T-cell (primary cell): ENCODE results near the gene MFAP3. TPM values are rescaled to one million over a fixed set of nuclear protein-coding genes. Genes with fewer than 3 reads are reported as not detected.

ENCODE experiments used
- ATAC-seq, 4 experiments: fragments of 200-7000 bp in 3 of 4; fragments of 150-1000 bp in 1 of 4; cut with Tn5 transposase; replicated peaks in 1 of 4; 1 replicate in 3 of 4; 2 replicates in 1 of 4; pipeline ENCODE4 v1.10.0; 2021; ENCODE audit warnings: moderate library complexity in 3 of 4, mild to moderate bottlenecking in 2 of 4, moderate number of reproducible peaks in 1 of 4
- CTCF ChIA-PET, 2 donors: fragments of 300-600 bp; sonication (Branson Sonifier 250); formaldehyde crosslinking; loops; one replicate each; lab custom pipeline; 2022; ENCODE audit warnings: antibody characterized with exemption in 2 of 2; lab: Charles Lee
- POLR2A ChIA-PET, 2 donors: fragments of 300-600 bp; sonication (Branson Sonifier 250); formaldehyde crosslinking; loops; one replicate each; lab custom pipeline; 2022; ENCODE audit warnings: antibody characterized with exemption in 2 of 2; lab: Charles Lee
- DNase-seq, 35 experiments: peaks; one replicate each; pipeline versions ENCODE4 v3.0.0 to v3.0.0-alpha.2; 2013 to 2023
- H3K27ac ChIP-seq: one replicate; pipeline ENCODE4 v1.5.1; 2013; ENCODE audit warnings: low read length
- H3K27me3 ChIP-seq, 2 experiments: replicated peaks in 1 of 2; 1 replicate in 1 of 2; 2 replicates in 1 of 2; pipeline versions ENCODE4 v1.6.1 to v1.7.0; 2013; ENCODE audit warnings: low read length in 1 of 2, mixed read lengths in 1 of 2; ENCODE audit not compliant: control insufficient read depth in 2 of 2, insufficient read depth in 2 of 2; ENCODE audit errors: extremely low read depth in 1 of 2
- H3K36me3 ChIP-seq, 2 donors: 1 replicate in 1 of 2; 2 replicates in 1 of 2; pipeline versions ENCODE4 v1.6.1 to v1.7.0; 2013; ENCODE audit warnings: low read length in 1 of 2; ENCODE audit not compliant: control insufficient read depth in 2 of 2, insufficient read depth in 1 of 2; ENCODE audit errors: extremely low read depth in 1 of 2
- H3K4me1 ChIP-seq, 2 experiments: 1 replicate in 1 of 2; 2 replicates in 1 of 2; pipeline versions ENCODE4 v1.6.1 to v1.7.0; 2013; ENCODE audit warnings: low read length in 2 of 2, mixed read lengths in 1 of 2; ENCODE audit not compliant: insufficient read depth in 2 of 2, control insufficient read depth in 1 of 2; ENCODE audit errors: extremely low read depth in 1 of 2
- H3K4me3 ChIP-seq, 2 donors: 1 replicate in 1 of 2; 2 replicates in 1 of 2; pipeline versions ENCODE4 v1.5.1 to v1.7.0; 2013; ENCODE audit warnings: mild to moderate bottlenecking in 2 of 2, low read length in 1 of 2, moderate library complexity in 1 of 2; ENCODE audit not compliant: control insufficient read depth in 1 of 2; ENCODE audit errors: extremely low read depth in 1 of 2
- H3K9me3 ChIP-seq: 2 replicates; pipeline ENCODE4 v1.7.0; 2013
- H3K27ac Mint-ChIP-seq, 2 donors: one replicate each; pipeline ENCODE4 v1.8.0; 2020 to 2021; ENCODE audit warnings: mild to moderate bottlenecking in 2 of 2, mixed read lengths in 2 of 2
- H3K27me3 Mint-ChIP-seq, 2 donors: one replicate each; pipeline ENCODE4 v1.8.0; 2021 to 2022; ENCODE audit warnings: mixed read lengths in 2 of 2
- H3K36me3 Mint-ChIP-seq: one replicate; pipeline ENCODE4 v1.8.0; 2021; ENCODE audit warnings: mixed read lengths
- H3K4me1 Mint-ChIP-seq, 3 donors: one replicate each; pipeline ENCODE4 v1.8.0; 2020 to 2022; ENCODE audit warnings: mixed read lengths in 3 of 3, mild to moderate bottlenecking in 1 of 3
- H3K4me3 Mint-ChIP-seq, 3 donors: one replicate each; pipeline ENCODE4 v1.8.0; 2020 to 2022; ENCODE audit warnings: mild to moderate bottlenecking in 3 of 3, mixed read lengths in 3 of 3, moderate library complexity in 3 of 3
- H3K9me3 Mint-ChIP-seq, 3 donors: one replicate each; pipeline ENCODE4 v1.8.0; 2020 to 2022; ENCODE audit warnings: mixed read lengths in 3 of 3
- WGBS: methylation state at CpG from one replicate; pipeline ENCODE4 v1.1.5; 2013; ENCODE audit warnings: missing lambda C conversion rate; ENCODE audit not compliant: insufficient coverage; 5-methylcytosine and 5-hydroxymethylcytosine counted together
- total RNA-seq, 35 experiments: library from RNA in 6 of 35; stranded (reverse) in 6 of 35; fragments of 120-200 nt in 1 of 35; gene quantifications; one replicate each; pipeline versions ENCODE4 v1.2.1 to v1.2.4 and lab custom pipeline; 2013 to 2026

MFAP3 gene
- total RNA-seq, 5 donors from 2014 or later (not counting 1 experiment from before 2014, with no cell fraction given) = 15.5 to 25.1 (median 23.6) TPM

DNA sequence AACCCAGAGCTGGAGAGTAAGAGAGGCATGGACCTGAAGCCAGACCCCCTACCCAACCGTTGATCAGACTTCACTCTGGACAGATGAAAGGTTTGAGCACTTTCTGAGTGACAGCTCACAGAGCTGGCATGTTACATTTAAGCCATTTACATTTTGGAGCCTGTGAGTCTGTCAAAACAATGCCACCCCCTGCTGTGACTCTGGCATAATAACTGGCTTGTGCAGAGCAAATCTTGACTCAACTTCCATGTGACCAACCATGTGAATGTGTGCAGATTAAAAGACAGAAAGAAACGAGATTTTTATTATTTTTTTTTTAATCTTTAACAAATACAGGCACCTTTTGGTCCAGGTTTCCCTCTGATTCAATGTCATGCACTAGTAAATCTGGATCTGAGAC, 48.5 kb downstream of the MFAP3 start:
- POLR2A ChIA-PET = no interaction called here

GRCh38 chr5:154088801-154089200, 50.0 kb downstream of the MFAP3 start:
- peaks cover 5 to 11% (median 7%) of the 10 kb centered on the region in 3 donors for H3K4me1 Mint-ChIP-seq
- peaks cover 7 to 25% of the 10 kb centered on the region in 2 donors for H3K27me3 Mint-ChIP-seq
- no peak for ATAC-seq
- no peak overlapping the region for H3K27ac Mint-ChIP-seq
- ChIA-PET POLR2A (no interaction called here), CTCF (interaction anchor here in 1 of 2 donors (1.6 kb wide), 1 partner anchor 16 kb away, joined by 8 read pairs; no protein-coding TSS in a partner anchor)
- Histone ChIP-seq H3K27ac (no peak overlapping the region), H3K4me1 (no peaks in the 10 kb centered on the region), H3K27me3 (peaks cover 0 to 7% of the 10 kb centered on the region in 2 experiments), H3K4me3 (no peak overlapping the region), H3K9me3 (no peaks in the 10 kb centered on the region), H3K36me3 (no peaks in the 10 kb centered on the region)
- no peak for DNase-seq
- no peaks in the 10 kb centered on the region for H3K9me3 Mint-ChIP-seq
- no peaks in the 10 kb centered on the region for H3K36me3 Mint-ChIP-seq
- no peak overlapping the region for H3K4me3 Mint-ChIP-seq
- 67% methylated on average over 1 of the region's 5 CpGs for WGBS

More for the DNA sequence above, 48.5 kb downstream of the MFAP3 start:
- Histone ChIP-seq H3K27ac (no peak overlapping the region), H3K36me3 (no peaks in the 10 kb centered on the region), H3K27me3 (peaks cover 0 to 7% of the 10 kb centered on the region in 2 experiments), H3K9me3 (no peaks in the 10 kb centered on the region), H3K4me3 (no peak overlapping the region), H3K4me1 (no peaks in the 10 kb centered on the region)
- peak in 1 of 4 experiments; percentile 32 for ATAC-seq
- Mint-ChIP-seq H3K27ac (no peak overlapping the region), H3K4me3 (no peak overlapping the region), H3K9me3 (no peaks in the 10 kb centered on the region), H3K4me1 (peaks cover 5 to 11% (median 7%) of the 10 kb centered on the region in 3 donors), H3K27me3 (peaks cover 5 to 23% of the 10 kb centered on the region in 2 donors), H3K36me3 (no peaks in the 10 kb centered on the region)
- CTCF ChIA-PET = interaction anchor here (0.5 to 2.1 kb wide), 3 partner anchors 12 to 14 kb away, joined by 3 to 8 read pairs (median 8); no protein-coding TSS in a partner anchor
- 33% methylated on average over 1 of the region's 2 CpGs for WGBS
- no peak for DNase-seq

DNA sequence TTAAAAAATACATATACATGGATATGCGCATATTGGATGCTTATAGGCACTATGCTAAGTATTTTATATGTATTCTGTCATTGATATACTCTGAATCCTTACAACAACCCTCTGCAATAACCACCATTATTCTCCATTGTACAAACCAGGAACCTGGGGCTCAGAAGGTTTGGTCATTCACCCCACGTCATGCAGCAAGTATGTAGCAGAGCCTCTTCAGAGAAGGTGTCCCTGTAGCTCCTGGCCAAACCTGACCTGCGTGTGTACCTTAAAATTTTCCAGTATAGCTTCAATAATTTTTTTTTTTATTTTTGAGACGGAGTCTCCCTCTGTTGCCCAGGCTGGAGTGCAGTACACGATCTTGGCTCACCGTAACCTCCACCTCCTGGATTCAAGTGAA, 51.9 kb downstream of the MFAP3 start:
- H3K4me1 ChIP-seq = no peaks in the 10 kb centered on the region
- DNase-seq = no peak
- H3K4me3 ChIP-seq = no peak overlapping the region
- no peak overlapping the region for H3K27ac ChIP-seq
- no peaks in the 10 kb centered on the region for H3K36me3 ChIP-seq
- no peaks in the 10 kb centered on the region for H3K36me3 Mint-ChIP-seq
- no peaks in the 10 kb centered on the region for H3K9me3 ChIP-seq
- POLR2A ChIA-PET = no interaction called here
- CTCF ChIA-PET = interaction anchor here in 1 of 2 donors (0.6 to 1.1 kb wide), 2 partner anchors 16 to 17 kb away, joined by 4 to 5 read pairs; no protein-coding TSS in a partner anchor
- peaks cover 5 to 10% (median 7%) of the 10 kb centered on the region in 3 donors for H3K4me1 Mint-ChIP-seq
- no peaks in the 10 kb centered on the region for H3K9me3 Mint-ChIP-seq
- no peak for ATAC-seq
- peaks cover 2 to 7% of the 10 kb centered on the region in 2 experiments for H3K27me3 ChIP-seq
- H3K27ac Mint-ChIP-seq = no peak overlapping the region
- H3K27me3 Mint-ChIP-seq = peaks cover 17 to 40% of the 10 kb centered on the region in 2 donors
- WGBS = no CpG with 5 or more reads among the region's 6 CpGs
- no peak overlapping the region for H3K4me3 Mint-ChIP-seq

- DNase-seq (no peak), ATAC-seq (no peak)
- no peak overlapping the region for H3K4me3 Mint-ChIP-seq
- peaks cover 22 to 44% of the 10 kb centered on the region in 2 donors for H3K27me3 Mint-ChIP-seq
- Histone ChIP-seq H3K9me3 (no peaks in the 10 kb centered on the region), H3K27me3 (peaks cover 2 to 11% of the 10 kb centered on the region in 2 experiments), H3K4me3 (no peak overlapping the region), H3K27ac (no peak overlapping the region), H3K36me3 (no peaks in the 10 kb centered on the region), H3K4me1 (no peaks in the 10 kb centered on the region)
- CTCF ChIA-PET = interaction anchor here in 1 of 2 donors (0.9 kb wide), 1 partner anchor 30 kb away, joined by 3 read pairs; no protein-coding TSS in a partner anchor
- WGBS = 25% methylated on average over 1 of the region's 5 CpGs
- no peaks in the 10 kb centered on the region for H3K36me3 Mint-ChIP-seq
- POLR2A ChIA-PET = no interaction called here
- no peak overlapping the region for H3K27ac Mint-ChIP-seq
- H3K9me3 Mint-ChIP-seq = peaks cover 0 to under 1% (median 0%) of the 10 kb centered on the region in 3 donors
- no peaks in the 10 kb centered on the region for H3K4me1 Mint-ChIP-seq
Observed at GRCh38 chr5:154092356-154093141, 53.8 kb downstream of the MFAP3 start.

DNA sequence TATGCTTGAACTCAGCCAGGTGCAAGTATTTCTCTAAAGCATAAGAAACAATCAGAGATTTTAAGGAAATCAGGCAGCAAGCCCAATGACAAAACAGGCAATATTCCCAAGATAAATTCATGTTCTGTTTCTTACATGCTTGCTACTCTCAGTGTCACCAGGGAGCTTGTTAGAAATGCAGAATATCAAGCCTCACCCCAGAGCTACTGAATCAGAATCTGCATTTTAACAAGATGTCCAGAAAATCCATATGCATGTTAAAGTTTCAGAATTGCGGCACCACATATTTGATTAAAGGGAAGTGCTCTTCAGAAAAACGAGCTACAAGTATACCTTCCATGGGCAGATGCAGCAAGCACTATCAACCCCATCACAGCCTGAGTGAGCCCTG, 54.4 kb downstream of the MFAP3 start:
- Histone ChIP-seq H3K9me3 (no peaks in the 10 kb centered on the region), H3K4me1 (no peaks in the 10 kb centered on the region), H3K36me3 (no peaks in the 10 kb centered on the region), H3K27me3 (peaks cover 2 to 11% of the 10 kb centered on the region in 2 experiments), H3K4me3 (no peak overlapping the region), H3K27ac (no peak overlapping the region)
- no peak for DNase-seq
- Mint-ChIP-seq H3K9me3 (peaks cover 0 to 3% (median 0%) of the 10 kb centered on the region in 3 donors), H3K4me1 (no peaks in the 10 kb centered on the region), H3K27ac (no peak overlapping the region), H3K27me3 (peaks cover 25 to 43% of the 10 kb centered on the region in 2 donors), H3K4me3 (no peak overlapping the region), H3K36me3 (no peaks in the 10 kb centered on the region)
- ATAC-seq = no peak
- WGBS = 70% methylated on average over 2 of the region's 2 CpGs
- ChIA-PET CTCF (interaction anchor here in 1 of 2 donors (0.9 kb wide), 1 partner anchor 31 kb away, joined by 3 read pairs; no protein-coding TSS in a partner anchor), POLR2A (no interaction called here)

DNA sequence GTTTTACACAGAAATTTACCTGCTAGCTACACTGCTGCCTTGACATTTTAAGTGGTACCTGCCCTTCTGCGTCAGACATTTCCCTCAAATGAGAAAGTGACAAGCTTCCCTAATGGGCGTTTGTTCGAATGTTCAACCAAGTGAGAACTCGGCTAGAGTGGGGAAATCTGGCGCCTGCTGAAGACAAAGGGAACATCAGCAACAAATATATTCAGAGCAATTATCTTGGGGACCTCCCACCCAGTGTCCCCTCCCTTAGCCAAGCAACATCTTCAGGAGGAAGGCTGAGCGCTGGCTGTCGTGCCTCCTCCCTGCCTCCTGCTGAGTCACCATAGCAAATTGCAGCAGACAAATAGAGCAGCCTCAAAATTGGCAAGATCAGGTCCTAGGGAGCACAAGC, 57.1 kb downstream of the MFAP3 start:
- Mint-ChIP-seq H3K4me1 (no peaks in the 10 kb centered on the region), H3K27me3 (peaks cover 25 to 28% of the 10 kb centered on the region in 2 donors), H3K27ac (no peak overlapping the region), H3K4me3 (no peak overlapping the region), H3K36me3 (no peaks in the 10 kb centered on the region), H3K9me3 (peaks cover 0 to 3% (median 0%) of the 10 kb centered on the region in 3 donors)
- Histone ChIP-seq H3K4me1 (no peaks in the 10 kb centered on the region), H3K9me3 (no peaks in the 10 kb centered on the region), H3K27ac (no peak overlapping the region), H3K36me3 (no peaks in the 10 kb centered on the region), H3K4me3 (no peak overlapping the region), H3K27me3 (peaks cover 2 to 4% of the 10 kb centered on the region in 2 experiments)
- no peak for ATAC-seq
- ChIA-PET CTCF (no interaction called here), POLR2A (no interaction called here)
- no peak for DNase-seq
- WGBS = 81% methylated on average over 5 of the region's 7 CpGs
